Effector memory CD8-positive, alpha-beta T cell (primary cell): ENCODE measurements around the gene SPDYE16.
"Not testable (repeated sequence)": the region's sequence is repeated elsewhere in the genome, so short reads cannot be mapped to it uniquely, and the experiment has no call there.

ENCODE experiments used
- ATAC-seq: fragments of 150-1000 bp; cut with Tn5 transposase; replicated peaks from 2 replicates; pipeline ENCODE4 v1.10.0; 2021; ENCODE audit warnings: mild to moderate bottlenecking, moderate library complexity
- DNase-seq, 3 experiments: peaks; one replicate each; pipeline ENCODE4 v3.0.0; 2021
- H3K27ac Mint-ChIP-seq, 2 donors: one replicate each; pipeline ENCODE4 v1.8.0; 2022; ENCODE audit warnings: mild to moderate bottlenecking in 2 of 2, mixed read lengths in 2 of 2, moderate library complexity in 2 of 2
- H3K27me3 Mint-ChIP-seq, 2 donors: one replicate each; pipeline ENCODE4 v1.8.0; 2022; ENCODE audit warnings: mixed read lengths in 2 of 2
- H3K36me3 Mint-ChIP-seq: one replicate; pipeline ENCODE4 v1.8.0; 2022; ENCODE audit warnings: mild to moderate bottlenecking, moderate library complexity, mixed read lengths; ENCODE audit not compliant: insufficient read depth
- H3K4me1 Mint-ChIP-seq, 2 donors: one replicate each; pipeline ENCODE4 v1.8.0; 2022; ENCODE audit warnings: low read depth in 2 of 2, mixed read lengths in 2 of 2
- H3K4me3 Mint-ChIP-seq, 2 donors: one replicate each; pipeline ENCODE4 v1.8.0; 2022; ENCODE audit warnings: mild to moderate bottlenecking in 2 of 2, mixed read lengths in 2 of 2, moderate library complexity in 2 of 2
- H3K9me3 Mint-ChIP-seq, 2 donors: one replicate each; pipeline ENCODE4 v1.8.0; 2022; ENCODE audit warnings: mixed read lengths in 2 of 2
- total RNA-seq, 9 experiments: gene quantifications; one replicate each; lab custom pipeline; 2026; lab: John Stamatoyannopoulos, UW

The SPDYE16 gene, protein sequence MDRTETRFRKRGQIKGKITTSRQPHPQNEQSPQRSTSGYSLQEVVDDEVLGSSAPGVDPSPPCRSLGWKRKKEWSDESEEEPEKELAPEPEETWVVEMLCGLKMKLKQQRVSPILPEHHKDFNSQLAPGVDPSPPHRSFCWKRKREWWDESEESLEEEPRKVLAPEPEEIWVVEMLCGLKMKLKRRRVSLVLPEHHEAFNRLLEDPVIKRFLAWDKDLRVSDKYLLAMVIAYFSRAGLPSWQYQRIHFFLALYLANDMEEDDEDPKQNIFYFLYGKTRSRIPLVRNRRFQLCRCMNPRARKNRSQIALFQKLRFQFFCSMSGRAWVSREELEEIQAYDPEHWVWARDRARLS
- 0 to 0.07 (median 0) reads per million in 9 experiments for total RNA-seq

GRCh38 chr7:76543197-76543596, at the start of gene SPDYE16:
TSS of gene SPDYE16 (minus strand) at chr7:76543297. CDS start at chr7:76541459, 1,838 bp downstream.
- not testable (repeated sequence) for H3K4me1 Mint-ChIP-seq, DNase-seq, H3K27me3 Mint-ChIP-seq, H3K4me3 Mint-ChIP-seq, H3K36me3 Mint-ChIP-seq, H3K9me3 Mint-ChIP-seq, H3K27ac Mint-ChIP-seq, ATAC-seq

DNA sequence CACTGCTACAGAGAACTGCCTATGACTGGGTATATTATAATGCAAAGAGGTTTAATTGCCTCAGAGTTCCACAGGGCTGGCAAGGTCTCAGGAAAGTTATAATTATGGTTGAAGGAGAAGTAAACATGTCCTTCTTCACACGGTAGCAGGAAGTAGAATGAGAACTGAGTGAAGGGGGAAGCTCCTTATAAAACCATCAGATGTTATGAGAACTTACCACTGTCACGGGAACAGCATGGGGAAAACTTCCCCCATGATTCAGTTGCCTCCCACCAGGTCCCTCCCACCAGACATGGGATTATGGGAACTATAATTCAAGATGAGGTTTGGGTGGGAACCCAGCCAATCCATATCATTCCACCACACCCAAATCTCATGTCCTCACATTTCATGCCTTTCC, 49.6 kb upstream of the SPDYE16 start:
- not testable (repeated sequence) for H3K4me3 Mint-ChIP-seq, H3K27me3 Mint-ChIP-seq, H3K27ac Mint-ChIP-seq, DNase-seq, H3K9me3 Mint-ChIP-seq, ATAC-seq, H3K36me3 Mint-ChIP-seq
- peaks cover 21 to 28% of the 10 kb centered on the region in 2 donors for H3K4me1 Mint-ChIP-seq

GRCh38 chr7:76591602-76592304, 48.7 kb upstream of the SPDYE16 start:
- not testable (repeated sequence) for DNase-seq, H3K27ac Mint-ChIP-seq, H3K9me3 Mint-ChIP-seq, ATAC-seq, H3K36me3 Mint-ChIP-seq, H3K27me3 Mint-ChIP-seq, H3K4me3 Mint-ChIP-seq
- H3K4me1 Mint-ChIP-seq, result peaks cover 20 to 28% of the 10 kb centered on the region in 2 donors

GRCh38 chr7:76591033-76591432, 47.9 kb upstream of the SPDYE16 start:
- DNase-seq, ATAC-seq: not testable (repeated sequence)

DNA sequence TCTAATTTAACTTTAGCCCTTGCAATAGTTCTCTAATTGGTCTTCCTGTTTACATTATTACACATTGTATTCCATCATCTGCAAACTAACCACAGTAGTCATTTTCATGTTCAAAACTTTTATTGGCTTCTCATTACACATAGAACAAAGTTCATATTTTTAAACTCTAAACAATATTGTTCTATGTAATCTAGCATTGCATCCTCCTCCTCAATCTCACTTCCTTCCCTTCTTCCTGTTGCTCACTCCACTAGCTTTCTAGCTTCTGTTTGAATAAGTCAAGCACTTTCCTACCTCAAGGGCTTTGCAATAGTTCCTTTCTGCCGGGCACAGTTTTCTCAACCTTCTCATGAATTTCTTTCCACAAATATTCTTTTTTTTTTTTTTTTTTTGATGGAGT, 45.5 kb upstream of the SPDYE16 start:
- not testable (repeated sequence) for ATAC-seq, H3K27me3 Mint-ChIP-seq, H3K4me3 Mint-ChIP-seq, H3K36me3 Mint-ChIP-seq, H3K9me3 Mint-ChIP-seq, DNase-seq
- Mint-ChIP-seq H3K27ac (peak overlapping the region; percentile 59 to 65), H3K4me1 (peaks cover 17 to 33% of the 10 kb centered on the region in 2 donors)

More at GRCh38 chr7:76591033-76591432, 47.9 kb upstream of the SPDYE16 start:
- not testable (repeated sequence) for H3K27ac Mint-ChIP-seq, H3K36me3 Mint-ChIP-seq, H3K4me3 Mint-ChIP-seq, H3K27me3 Mint-ChIP-seq, H3K9me3 Mint-ChIP-seq
- peaks cover 16 to 21% of the 10 kb centered on the region in 2 donors for H3K4me1 Mint-ChIP-seq

- not testable (repeated sequence) for H3K27me3 Mint-ChIP-seq, ATAC-seq, H3K36me3 Mint-ChIP-seq, H3K9me3 Mint-ChIP-seq, H3K4me3 Mint-ChIP-seq, DNase-seq
- H3K4me1 Mint-ChIP-seq, result peaks cover 22 to 39% of the 10 kb centered on the region in 2 donors
- H3K27ac Mint-ChIP-seq, result peak overlapping the region in 1 of 2 donors; percentile 59
These were observed 43.7 kb upstream of the SPDYE16 start for GRCh38 chr7:76586585-76587315.

DNA sequence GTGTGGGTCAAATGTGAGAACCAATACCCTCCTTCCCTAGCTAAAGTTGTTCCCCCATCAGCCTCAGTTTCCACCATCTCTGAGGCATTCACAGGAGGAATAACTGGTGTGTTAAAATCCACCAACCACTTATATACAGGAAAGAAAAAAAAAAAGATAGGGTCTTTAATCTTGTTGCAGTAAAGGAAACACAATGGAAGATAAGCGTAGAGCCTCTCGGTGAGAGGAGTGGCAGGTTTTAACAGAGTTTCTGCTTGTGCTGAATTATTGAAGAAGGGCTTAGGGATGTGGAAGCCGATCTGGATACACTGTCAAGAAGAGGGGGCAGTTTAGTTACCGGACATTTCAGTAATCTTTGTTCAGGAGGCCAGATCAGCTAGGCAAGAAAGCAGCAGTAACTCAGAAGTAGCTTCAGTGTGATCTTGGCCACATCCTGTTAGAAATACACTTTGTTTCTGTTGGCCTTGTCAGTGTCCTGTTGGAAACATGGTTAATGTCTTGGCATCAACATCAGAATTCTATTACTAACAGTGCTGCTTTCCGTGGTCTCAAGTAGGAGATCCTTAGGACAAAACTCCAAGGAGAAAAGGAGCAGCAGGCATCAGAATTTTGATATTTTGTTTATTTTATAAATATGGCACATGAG, 40.7 kb upstream of the SPDYE16 start:
- peaks cover 22 to 45% of the 10 kb centered on the region in 2 donors for H3K4me1 Mint-ChIP-seq

GRCh38 chr7:76582848-76583631, 39.9 kb upstream of the SPDYE16 start:
- peaks cover 18 to 42% of the 10 kb centered on the region in 2 donors for H3K4me1 Mint-ChIP-seq
- peak overlapping the region; percentile 17 to 49 for H3K4me3 Mint-ChIP-seq
- ATAC-seq, result peak; percentile 46
- H3K36me3 Mint-ChIP-seq, H3K27me3 Mint-ChIP-seq, H3K9me3 Mint-ChIP-seq, DNase-seq: not testable (repeated sequence)
- H3K27ac Mint-ChIP-seq, result peak overlapping the region; percentile 46 to 86

More for the DNA sequence above, 40.7 kb upstream of the SPDYE16 start:
- not testable (repeated sequence) for DNase-seq, H3K9me3 Mint-ChIP-seq, H3K27me3 Mint-ChIP-seq, H3K36me3 Mint-ChIP-seq
- ATAC-seq, result peak; percentile 27
- Mint-ChIP-seq H3K4me3 (peak overlapping the region; percentile 17 to 49), H3K27ac (peak overlapping the region; percentile 46 to 86)

- not testable (repeated sequence) for ATAC-seq, H3K9me3 Mint-ChIP-seq
These were observed 33.0 kb upstream of the SPDYE16 start for GRCh38 chr7:76575919-76576655.

GRCh38 chr7:76575431-76575830, 32.3 kb upstream of the SPDYE16 start:
- peaks cover 1 to 14% of the 10 kb centered on the region in 2 donors for H3K4me1 Mint-ChIP-seq
- H3K9me3 Mint-ChIP-seq, ATAC-seq, H3K27ac Mint-ChIP-seq, H3K36me3 Mint-ChIP-seq, H3K4me3 Mint-ChIP-seq, DNase-seq, H3K27me3 Mint-ChIP-seq: not testable (repeated sequence)

More at GRCh38 chr7:76575919-76576655, 33.0 kb upstream of the SPDYE16 start:
- peaks cover 0 to 14% of the 10 kb centered on the region in 2 donors for H3K4me1 Mint-ChIP-seq
- DNase-seq, H3K4me3 Mint-ChIP-seq, H3K27me3 Mint-ChIP-seq, H3K36me3 Mint-ChIP-seq, H3K27ac Mint-ChIP-seq: not testable (repeated sequence)

- peaks cover 12% of the 10 kb centered on the region for H3K36me3 Mint-ChIP-seq
- not testable (repeated sequence) for H3K9me3 Mint-ChIP-seq, H3K27me3 Mint-ChIP-seq, H3K4me3 Mint-ChIP-seq, H3K27ac Mint-ChIP-seq, DNase-seq, ATAC-seq
- H3K4me1 Mint-ChIP-seq, result peaks cover 10 to 16% of the 10 kb centered on the region in 2 donors
These were observed 29.2 kb upstream of the SPDYE16 start for GRCh38 chr7:76572296-76572695.

GRCh38 chr7:76570324-76570775, 27.3 kb upstream of the SPDYE16 start:
- not testable (repeated sequence) for H3K27ac Mint-ChIP-seq, ATAC-seq, H3K27me3 Mint-ChIP-seq, DNase-seq, H3K9me3 Mint-ChIP-seq, H3K4me3 Mint-ChIP-seq
- Mint-ChIP-seq H3K36me3 (peaks cover 12% of the 10 kb centered on the region), H3K4me1 (peaks cover 10 to 22% of the 10 kb centered on the region in 2 donors)
